K562 (cell line): Measurements from ENCODE around the gene TRNT1. TPM values are rescaled to one million over a fixed set of nuclear protein-coding genes. Genes with fewer than 3 reads are reported as not detected.

Source experiments
- ATAC-seq: fragments of 200-7000 bp; cut with Tn5 transposase; 3 replicates; pipeline ENCODE4 v1.9.1; 2020; ENCODE audit warnings: moderate library complexity
- Bru-seq: library from RNA; stranded (reverse); fragments of 400-500 nt; gene quantifications from one replicate; lab custom pipeline; 2021; lab: Mats Ljungman, UMichigan
- BruChase-seq, 2 experiments: library from RNA; stranded (reverse); fragments of 400-500 nt; gene quantifications; one replicate each; lab custom pipeline; 2021; lab: Mats Ljungman, UMichigan
- BruUV-seq: library from RNA; stranded (reverse); fragments of 400-500 nt; replicated peaks from 2 replicates; lab custom pipeline; 2021; lab: Mats Ljungman, UMichigan
- CTCF ChIA-PET: fragments of 300-600 bp; formaldehyde crosslinking; extraction: SDS; loops from one replicate; lab custom pipeline; 2021; ENCODE audit warnings: low intra/inter-chr PET ratio; lab: Yijun Ruan, JAX
- POLR2A ChIA-PET: fragments of 300-600, 350-650 bp; sonication (Branson Sonifier 250); formaldehyde crosslinking; extraction: SDS; loops from one replicate; lab custom pipeline; 2021; ENCODE audit warnings: antibody characterized with exemption, inconsistent platforms; lab: Yijun Ruan, JAX
- DNase-seq, 4 experiments: peaks; one replicate each; pipeline versions ENCODE4 v3.0.0 to v3.0.0-alpha.2; 2011 to 2018; ENCODE audit warnings: low spot score in 3 of 4, mixed read lengths in 3 of 4; ENCODE audit errors: extremely low read depth in 1 of 4
- FAIRE-seq: peaks from 2 replicates; lab custom pipeline; 2011; peaks lifted over from hg19 to GRCh38; lab: Jason Lieb, UNC
- H2AFZ ChIP-seq: 2 replicates; pipeline ENCODE4 v1.6.0; 2011; ENCODE audit warnings: low read depth, low read length, control low read depth, inconsistent platforms
- H3K27ac ChIP-seq: fragments of 200-600 bp; 3 replicates; pipeline ENCODE4 v1.8.0; 2011; ENCODE audit warnings: low read depth, mild to moderate bottlenecking, control low read depth, inconsistent platforms, low read length, moderate library complexity, mixed read lengths; ENCODE audit errors: extremely low read depth
- H3K27me3 ChIP-seq, 2 experiments: fragments of 300-600 bp in 1 of 2; 2 replicates in 1 of 2; 3 replicates in 1 of 2; pipeline versions ENCODE4 v1.6.0 to v1.8.0; 2011; ENCODE audit warnings: inconsistent platforms in 2 of 2, low read length in 2 of 2, mild to moderate bottlenecking in 1 of 2, mixed read lengths in 1 of 2, moderate library complexity in 1 of 2; ENCODE audit not compliant: control insufficient read depth in 2 of 2, insufficient read depth in 2 of 2
- H3K36me3 ChIP-seq: fragments of 300-600 bp; 3 replicates; pipeline ENCODE4 v1.8.0; 2011; ENCODE audit warnings: mild to moderate bottlenecking, low read length, inconsistent platforms; ENCODE audit not compliant: control insufficient read depth, insufficient read depth
- H3K4me1 ChIP-seq, 2 experiments: fragments of 200-600 bp in 1 of 2; replicated peaks in 1 of 2; 2 replicates in 1 of 2; 3 replicates in 1 of 2; pipeline versions ENCODE4 v1.5.1 to v1.8.0; 2011; ENCODE audit warnings: inconsistent platforms in 2 of 2, low read length in 2 of 2, mild to moderate bottlenecking in 1 of 2, mixed read lengths in 1 of 2, moderate library complexity in 1 of 2; ENCODE audit not compliant: control insufficient read depth in 2 of 2, insufficient read depth in 2 of 2
- H3K4me2 ChIP-seq: 2 replicates; pipeline ENCODE4 v1.6.1; 2011; ENCODE audit warnings: low read length, control low read depth, inconsistent platforms, mixed read lengths; ENCODE audit not compliant: insufficient read depth
- H3K4me3 ChIP-seq: fragments of 200-600 bp; sonication (generic), shearing (Covaris generic); 2 replicates; pipeline ENCODE4 v1.5.1; 2016; ENCODE audit warnings: control low read depth, inconsistent platforms
- H3K79me2 ChIP-seq: fragments of 200-600 bp; 3 replicates; pipeline ENCODE4 v1.8.0; 2011; ENCODE audit warnings: low read length, inconsistent platforms; ENCODE audit not compliant: control insufficient read depth, insufficient read depth
- H3K9ac ChIP-seq, 2 experiments: 2 replicates each; pipeline versions ENCODE4 v1.6.0 to v1.6.1; 2011; ENCODE audit warnings: low read depth in 2 of 2, low read length in 2 of 2, control low read depth in 1 of 2, inconsistent platforms in 1 of 2, mild to moderate bottlenecking in 1 of 2, mixed read lengths in 1 of 2; ENCODE audit not compliant: insufficient read depth in 1 of 2
- H3K9me1 ChIP-seq: one replicate; pipeline ENCODE4 v1.6.0; 2011; ENCODE audit warnings: inconsistent platforms, mild to moderate bottlenecking, low read length, moderate library complexity; ENCODE audit not compliant: control insufficient read depth, insufficient read depth
- H3K9me3 ChIP-seq: replicated peaks from 2 replicates; pipeline ENCODE4 v1.5.1; 2011; ENCODE audit warnings: low read depth, low read length, inconsistent platforms; ENCODE audit not compliant: control insufficient read depth, insufficient read depth
- H4K20me1 ChIP-seq: replicated peaks from 2 replicates; pipeline ENCODE4 v1.6.1; 2011; ENCODE audit warnings: low read length, inconsistent platforms, mixed read lengths; ENCODE audit not compliant: control insufficient read depth, insufficient read depth
- ELF1 ChIP-seq: fragments of 200-800 bp; sonication (Bioruptor generic); IDR thresholded peaks from 2 replicates; pipeline ENCODE4 v1.6.1; 2016; ENCODE audit warnings: missing genetic modification characterization, missing compliant biosample characterization
- ETV1 ChIP-seq: fragments of 450-650 bp; conservative IDR thresholded peaks from 2 replicates; pipeline ENCODE4 v1.6.1; 2016; ENCODE audit warnings: missing genetic modification characterization, control low read depth, low read depth, missing compliant biosample characterization
- HNRNPLL ChIP-seq: fragments of 200-400 bp; formaldehyde crosslinking; IDR thresholded peaks from 2 replicates; pipeline ENCODE4 v1.6.1; 2017; ENCODE audit warnings: low read length, low read depth, mild to moderate bottlenecking; ENCODE audit not compliant: poor library complexity, severe bottlenecking
- HOMEZ ChIP-seq: fragments of 250-450 bp; sonication (Bioruptor Pico); IDR thresholded peaks from 2 replicates; pipeline ENCODE4 v1.4.0; 2020; ENCODE audit warnings: mild to moderate bottlenecking, moderate library complexity
- RAD51 ChIP-seq: fragments of 450-650 bp; IDR thresholded peaks from 2 replicates; pipeline ENCODE4 v1.7.1; 2016; ENCODE audit warnings: low read depth, mild to moderate bottlenecking, borderline replicate concordance
- RFX7 ChIP-seq: fragments of 250-450 bp; sonication (Bioruptor Pico); IDR thresholded peaks from 2 replicates; pipeline ENCODE4 v1.5.1; 2021; ENCODE audit warnings: mild to moderate bottlenecking
- ZBTB9 ChIP-seq: fragments of 450-650 bp; formaldehyde crosslinking; IDR thresholded peaks from 2 replicates; pipeline ENCODE4 v1.4.0; 2020; ENCODE audit warnings: mild to moderate bottlenecking, moderate library complexity
- WGBS: fragments of 100-300 bp; shearing (Covaris generic); methylation state at CpG from one replicate; pipeline ENCODE4 v1.1.6; 2016; ENCODE audit warnings: low coverage, mixed read lengths; ENCODE audit not compliant: insufficient coverage; ENCODE audit errors: missing lambda C conversion rate; 5-methylcytosine and 5-hydroxymethylcytosine counted together
- in situ Hi-C: fragments of 300-500 bp; cut with MboI; formaldehyde crosslinking; loops from 4 replicates; pipeline ENCODE4 v1.15.0; 2018; ENCODE audit warnings: inconsistent platforms, mixed read lengths
- intact Hi-C: fragments of 100-400 bp; cut with micrococcal nuclease; formaldehyde crosslinking; loops from 2 replicates; pipeline ENCODE4 v1.14.2; 2022
- long read RNA-seq, 3 experiments: library from polyadenylated mRNA in 2 of 3; library from RNA in 1 of 3; unstranded in 2 of 3; stranded (forward) in 1 of 3; transcript quantifications; one replicate each; pipeline ENCODE4 v2.0.0, GENCODE V29; 2019 to 2022
- polyA minus RNA-seq, 3 experiments: library from RNA; depleted of rRNA, polyadenylated mRNA; stranded (reverse); fragments of >200 nt; gene quantifications; 2 replicates each; pipeline ENCODE4 v1.2.3, GENCODE V29; 2011
- polyA plus RNA-seq, 8 experiments: library from polyadenylated mRNA; depleted of rRNA in 4 of 8; stranded (reverse) in 5 of 8; unstranded in 3 of 8; fragments of >200 nt; fragmentation: Nextera tagmentation in 2 of 8; fragmentation: Illumina TruSeq in 1 of 8; extraction: Ambion mirVana in 2 of 8; extraction: Trizol in 1 of 8; gene quantifications; 2 replicates each; pipeline versions ENCODE4 v1.2.1 to v1.2.3, GENCODE V29; 2011 to 2014; ENCODE audit warnings: inconsistent platforms in 1 of 8, missing spikeins in 1 of 8
- total RNA-seq, 7 experiments: library from RNA; depleted of rRNA in 6 of 7; stranded (reverse); fragments of >200 nt in 6 of 7; fragmentation: Illumina TruSeq in 2 of 7; extraction: Trizol in 2 of 7; gene quantifications; 2 replicates each; pipeline versions ENCODE4 v1.2.1 to v1.2.3, GENCODE V29; 2011 to 2021; ENCODE audit warnings: low replicate concordance in 1 of 7
- TF ChIP-seq, protein P1 (sequence below): fragments of 250-450 bp; sonication (Bioruptor Pico); IDR thresholded peaks from 2 replicates; pipeline ENCODE4 v1.5.0; 2021; ENCODE audit warnings: mild to moderate bottlenecking, borderline replicate concordance

Gene TRNT1
- 87.5 and 204 TPM in 2 replicates for total RNA-seq (2011; cell fraction: chromatin; rRNA removed; ENCODE audit: low replicate concordance)
- total RNA-seq (2011; cell fraction: nucleolus; rRNA removed): 66.0 and 72.5 TPM in 2 replicates
- total RNA-seq (2011; cell fraction: nucleoplasm; rRNA removed): 99.0 and 133 TPM in 2 replicates
- 51.9 and 56.7 TPM in 2 replicates for total RNA-seq (2014; rRNA removed)
- total RNA-seq (2014; rRNA removed; fragmentation: Illumina TruSeq; extraction: Trizol): 47.2 and 52.8 TPM in 2 replicates
- total RNA-seq (2015; rRNA removed; fragmentation: Illumina TruSeq; extraction: Trizol): 45.5 and 47.4 TPM in 2 replicates
- 41.1 and 45.2 TPM in 2 replicates for total RNA-seq (2021)
- 30.0 and 38.1 TPM in 2 replicates for polyA plus RNA-seq (2011; rRNA removed)
- 5.8 and 8.1 TPM in 2 replicates for polyA plus RNA-seq (2011; cell fraction: cytosol; rRNA removed)
- 47.1 and 48.8 TPM in 2 replicates for polyA plus RNA-seq (2011; cell fraction: nucleus; rRNA removed)
- polyA plus RNA-seq (2012): 24.9 and 33.0 TPM in 2 replicates
- polyA plus RNA-seq (2014; fragmentation: Illumina TruSeq; extraction: Trizol): 33.3 and 39.8 TPM in 2 replicates
- 10 to 100 TPM; 58.1 to 58.2 TPM for polyA plus RNA-seq (2014; fragmentation: Nextera tagmentation; extraction: Ambion mirVana)
- polyA plus RNA-seq (2014; rRNA removed): 49.3 and 53.6 TPM in 2 replicates
- 51.5 and 52.6 TPM in 2 replicates for polyA minus RNA-seq (2011; rRNA and poly(A)+ RNA removed)
- polyA minus RNA-seq (2011; cell fraction: cytosol; rRNA and poly(A)+ RNA removed): 10.5 and 18.2 TPM in 2 replicates
- polyA minus RNA-seq (2011; cell fraction: nucleus; rRNA and poly(A)+ RNA removed): 67.2 and 68.6 TPM in 2 replicates
- percentile 97 among the genes with signal in this experiment for Bru-seq, nascent RNA
- percentile 96 among the genes with signal in this experiment for BruChase-seq, experiment 1, labeled RNA remaining after a 2-hour chase
- percentile 91 among the genes with signal in this experiment for BruChase-seq, experiment 2, labeled RNA remaining after a 6-hour chase
- long read RNA-seq, experiment 1, transcript TRNT1-208 (10 exons, 1,871 nt): minor isoform, 5 of 167 reads
- long read RNA-seq, experiment 1, transcript TRNT1-201 (8 exons, 2,276 nt): major isoform, 86 of 167 reads
- long read RNA-seq, experiment 1, partial matches to known transcripts: 21 of 167 reads
- long read RNA-seq, experiment 1, other reads (novel, unspliced or antisense): 45 of 167 reads
- long read RNA-seq, experiment 2, transcript TRNT1-201 (8 exons, 2,276 nt): major isoform, 6 of 15 reads
- long read RNA-seq, experiment 2, partial matches to known transcripts: 4 of 15 reads
- long read RNA-seq, experiment 2, other reads (novel, unspliced or antisense): 5 of 15 reads
- long read RNA-seq, experiment 3, transcript TRNT1-201 (8 exons, 2,276 nt): major isoform, 15 of 31 reads
- long read RNA-seq, experiment 3, partial matches to known transcripts: 9 of 31 reads
- long read RNA-seq, experiment 3, other reads (novel, unspliced or antisense): 3 of 31 reads

- under 1% methylated on average over 85 of the region's 100 CpGs for WGBS
- Histone ChIP-seq H3K4me3 (peak within 1 kb of the TSS; percentile 94), H3K27me3 (no peaks in the 10 kb centered on the region), H3K4me2 (peak within 1 kb of the TSS; percentile 92), H3K27ac (peak within 1 kb of the TSS; percentile 98), H2AFZ (peak within 1 kb of the TSS; percentile 89), H3K36me3 (peaks cover 32% of the 10 kb centered on the region), H3K9me1 (no peaks in the 10 kb centered on the region), H3K9ac (peak within 1 kb of the TSS; percentile 99 to 100), H4K20me1 (no peaks in the 10 kb centered on the region), H3K9me3 (no peaks in the 10 kb centered on the region), H3K79me2 (peaks cover 50% of the 10 kb centered on the region), H3K4me1 (peaks cover 4 to 15% of the 10 kb centered on the region in 2 experiments; a peak in 3 of 5 replicates)
- CTCF ChIA-PET: no interaction called here
- intact Hi-C loops (no loop called here), in situ Hi-C loops (no loop called here)
- FAIRE-seq (peak; percentile 54), DNase-seq (peak; percentile 97 to 98 (median 98)), ATAC-seq (peak; percentile 97)
- POLR2A ChIA-PET: interaction anchor here (0.8 kb wide), 1 partner anchor 1134 kb away, joined by 3 read pairs; no protein-coding TSS in a partner anchor
- no TSS peak for BruUV-seq
- TF ChIP-seq, protein P1, sequence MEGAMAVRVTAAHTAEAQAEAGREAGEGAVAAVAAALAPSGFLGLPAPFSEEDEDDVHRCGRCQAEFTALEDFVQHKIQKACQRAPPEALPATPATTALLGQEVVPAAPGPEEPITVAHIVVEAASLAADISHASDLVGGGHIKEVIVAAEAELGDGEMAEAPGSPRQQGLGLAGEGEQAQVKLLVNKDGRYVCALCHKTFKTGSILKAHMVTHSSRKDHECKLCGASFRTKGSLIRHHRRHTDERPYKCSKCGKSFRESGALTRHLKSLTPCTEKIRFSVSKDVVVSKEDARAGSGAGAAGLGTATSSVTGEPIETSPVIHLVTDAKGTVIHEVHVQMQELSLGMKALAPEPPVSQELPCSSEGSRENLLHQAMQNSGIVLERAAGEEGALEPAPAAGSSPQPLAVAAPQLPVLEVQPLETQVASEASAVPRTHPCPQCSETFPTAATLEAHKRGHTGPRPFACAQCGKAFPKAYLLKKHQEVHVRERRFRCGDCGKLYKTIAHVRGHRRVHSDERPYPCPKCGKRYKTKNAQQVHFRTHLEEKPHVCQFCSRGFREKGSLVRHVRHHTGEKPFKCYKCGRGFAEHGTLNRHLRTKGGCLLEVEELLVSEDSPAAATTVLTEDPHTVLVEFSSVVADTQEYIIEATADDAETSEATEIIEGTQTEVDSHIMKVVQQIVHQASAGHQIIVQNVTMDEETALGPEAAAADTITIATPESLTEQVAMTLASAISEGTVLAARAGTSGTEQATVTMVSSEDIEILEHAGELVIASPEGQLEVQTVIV (CRISPR knock-in tag): no peak
- no peak for TF ChIP-seq HOMEZ (CRISPR knock-in tag)
- TF ChIP-seq HNRNPLL: peak; percentile 91
- TF ChIP-seq ELF1 (tag): peak; percentile 99
- 0 out of 2 replicates have a peak, but pooled peaks have one; percentile 75 for TF ChIP-seq ZBTB9 (CRISPR knock-in tag)
- TF ChIP-seq RAD51: peak; percentile 45; the same call in 1 of the 2 replicates
- TF ChIP-seq RFX7 (CRISPR knock-in tag): no peak
- peak; percentile 82 for TF ChIP-seq ETV1 (tag)
These were observed at the start of gene TRNT1 for GRCh38 chr3:3126477-3127431. Gene TRNT1, plus strand, starts transcription at chr3:3126940. Its CDS starts 2,101 bp downstream, at chr3:3129041.
